ENCODE data around the gene SYP. TPM values are rescaled to one million over a fixed set of nuclear protein-coding genes. Genes with fewer than 3 reads are reported as not detected.

The SYP gene
- total and polyA plus RNA-seq, 2 experiments from 2014 or later: 0.45 to 1.3 TPM

GRCh38 chrX:49237060-49237459 is 37.1 kb upstream of the SYP start:
- no peaks in the 10 kb centered on the region for H3K27me3 ChIP-seq
- no peaks in the 10 kb centered on the region for H3K4me1 ChIP-seq (ENCODE audit: low read depth)
- DNase-seq (ENCODE audit: low read depth in 1 of 2, low spot score in 1 of 2): no peak
- TF ChIP-seq, protein P1, sequence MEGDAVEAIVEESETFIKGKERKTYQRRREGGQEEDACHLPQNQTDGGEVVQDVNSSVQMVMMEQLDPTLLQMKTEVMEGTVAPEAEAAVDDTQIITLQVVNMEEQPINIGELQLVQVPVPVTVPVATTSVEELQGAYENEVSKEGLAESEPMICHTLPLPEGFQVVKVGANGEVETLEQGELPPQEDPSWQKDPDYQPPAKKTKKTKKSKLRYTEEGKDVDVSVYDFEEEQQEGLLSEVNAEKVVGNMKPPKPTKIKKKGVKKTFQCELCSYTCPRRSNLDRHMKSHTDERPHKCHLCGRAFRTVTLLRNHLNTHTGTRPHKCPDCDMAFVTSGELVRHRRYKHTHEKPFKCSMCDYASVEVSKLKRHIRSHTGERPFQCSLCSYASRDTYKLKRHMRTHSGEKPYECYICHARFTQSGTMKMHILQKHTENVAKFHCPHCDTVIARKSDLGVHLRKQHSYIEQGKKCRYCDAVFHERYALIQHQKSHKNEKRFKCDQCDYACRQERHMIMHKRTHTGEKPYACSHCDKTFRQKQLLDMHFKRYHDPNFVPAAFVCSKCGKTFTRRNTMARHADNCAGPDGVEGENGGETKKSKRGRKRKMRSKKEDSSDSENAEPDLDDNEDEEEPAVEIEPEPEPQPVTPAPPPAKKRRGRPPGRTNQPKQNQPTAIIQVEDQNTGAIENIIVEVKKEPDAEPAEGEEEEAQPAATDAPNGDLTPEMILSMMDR (IDR thresholded peaks at IDR 0.05; ENCODE audit: low read depth, low read length): no peak
- H3K9me3 ChIP-seq (ENCODE audit: low read depth): no peaks in the 10 kb centered on the region
- H3K27ac ChIP-seq: no peak overlapping the region
- no peaks in the 10 kb centered on the region for H3K36me3 ChIP-seq
- no peak overlapping the region for H3K4me3 ChIP-seq

DNA sequence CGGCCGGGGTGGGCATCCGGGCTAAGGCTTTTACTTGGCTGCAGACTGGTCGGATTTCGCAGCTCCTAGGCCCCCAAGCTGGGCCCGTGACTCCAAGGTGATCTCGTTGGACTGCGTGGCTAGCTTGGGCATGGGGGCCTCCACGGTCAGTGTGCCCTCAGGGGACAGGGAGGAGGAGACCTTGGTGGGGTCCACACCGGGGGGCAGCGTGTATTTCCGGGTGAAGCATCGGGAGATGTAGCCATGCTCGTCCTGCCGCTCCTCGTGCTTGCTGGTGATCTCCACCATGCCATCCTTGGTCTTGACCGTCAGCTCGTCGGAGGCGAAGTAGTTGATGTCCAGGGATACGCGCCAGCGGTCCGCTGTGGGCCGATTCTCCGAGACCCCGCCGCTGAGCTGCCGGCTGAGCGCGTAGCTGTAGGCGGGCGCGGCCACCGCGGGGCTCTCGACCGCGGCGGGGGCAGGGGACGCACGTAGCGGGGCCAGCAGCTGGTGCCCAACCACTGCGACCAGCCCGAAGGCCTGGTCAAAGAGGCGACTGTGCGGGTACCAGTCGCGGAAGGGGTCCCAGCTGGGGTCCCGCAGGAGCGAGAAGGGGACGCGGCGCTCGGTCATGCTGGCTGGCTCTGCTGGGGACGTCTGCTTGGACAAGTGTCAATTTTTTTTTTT is 34.0 kb upstream of the SYP start:
- H3K36me3 ChIP-seq: no peaks in the 10 kb centered on the region
- H3K27me3 ChIP-seq: no peaks in the 10 kb centered on the region
- H3K9me3 ChIP-seq (ENCODE audit: low read depth): no peaks in the 10 kb centered on the region
- H3K4me1 ChIP-seq (ENCODE audit: low read depth): no peaks in the 10 kb centered on the region
- H3K4me3 ChIP-seq: no peak overlapping the region
- DNase-seq (ENCODE audit: low read depth in 1 of 2, low spot score in 1 of 2): no peak
- TF ChIP-seq, protein P1 (IDR thresholded peaks at IDR 0.05; ENCODE audit: low read depth, low read length): no peak
- H3K27ac ChIP-seq: no peak overlapping the region

GRCh38 chrX:49233176-49233575 is 33.2 kb upstream of the SYP start, which contains the start of gene CACNA1F:
CACNA1F (minus strand) TSS chrX:49233340; CDS start chrX:49233309, 31 bp downstream.
- no peak within 1 kb of the TSS for H3K27ac ChIP-seq
- H3K36me3 ChIP-seq: no peaks in the 10 kb centered on the region
- H3K4me3 ChIP-seq: no peak within 1 kb of the TSS
- H3K9me3 ChIP-seq (ENCODE audit: low read depth): no peaks in the 10 kb centered on the region
- H3K4me1 ChIP-seq (ENCODE audit: low read depth): no peaks in the 10 kb centered on the region
- TF ChIP-seq, protein P1 (IDR thresholded peaks at IDR 0.05; ENCODE audit: low read depth, low read length): no peak
- no peak for DNase-seq (ENCODE audit: low read depth in 1 of 2, low spot score in 1 of 2)
- H3K27me3 ChIP-seq: no peaks in the 10 kb centered on the region

DNA sequence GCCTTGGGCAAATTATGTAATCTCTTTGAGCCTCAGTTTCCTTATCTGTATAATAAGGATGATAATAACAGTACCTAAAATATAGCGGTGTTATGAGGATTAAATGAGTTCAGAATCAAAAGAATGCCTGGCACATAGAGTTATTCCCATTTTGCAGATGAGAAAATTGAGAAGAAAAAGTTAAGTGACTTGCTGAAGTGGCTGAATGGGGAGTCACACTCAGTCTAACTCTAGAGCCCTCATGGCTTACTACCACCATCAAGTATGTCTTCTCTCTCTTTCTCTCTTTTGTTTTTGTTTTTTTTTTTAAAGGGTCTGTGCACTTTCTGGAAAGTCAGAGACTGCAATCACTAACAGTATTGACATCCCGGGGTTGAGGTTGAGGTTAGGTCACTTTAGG is 32.5 kb upstream of the SYP start:
- Histone ChIP-seq H3K4me3 (no peak overlapping the region), H3K27me3 (no peaks in the 10 kb centered on the region), H3K4me1 (ENCODE audit: low read depth) (no peaks in the 10 kb centered on the region), H3K27ac (no peak overlapping the region), H3K36me3 (no peaks in the 10 kb centered on the region), H3K9me3 (ENCODE audit: low read depth) (no peaks in the 10 kb centered on the region)
- no peak for DNase-seq (ENCODE audit: low read depth in 1 of 2, low spot score in 1 of 2)
- TF ChIP-seq, protein P1 (IDR thresholded peaks at IDR 0.05; ENCODE audit: low read depth, low read length): no peak

DNA sequence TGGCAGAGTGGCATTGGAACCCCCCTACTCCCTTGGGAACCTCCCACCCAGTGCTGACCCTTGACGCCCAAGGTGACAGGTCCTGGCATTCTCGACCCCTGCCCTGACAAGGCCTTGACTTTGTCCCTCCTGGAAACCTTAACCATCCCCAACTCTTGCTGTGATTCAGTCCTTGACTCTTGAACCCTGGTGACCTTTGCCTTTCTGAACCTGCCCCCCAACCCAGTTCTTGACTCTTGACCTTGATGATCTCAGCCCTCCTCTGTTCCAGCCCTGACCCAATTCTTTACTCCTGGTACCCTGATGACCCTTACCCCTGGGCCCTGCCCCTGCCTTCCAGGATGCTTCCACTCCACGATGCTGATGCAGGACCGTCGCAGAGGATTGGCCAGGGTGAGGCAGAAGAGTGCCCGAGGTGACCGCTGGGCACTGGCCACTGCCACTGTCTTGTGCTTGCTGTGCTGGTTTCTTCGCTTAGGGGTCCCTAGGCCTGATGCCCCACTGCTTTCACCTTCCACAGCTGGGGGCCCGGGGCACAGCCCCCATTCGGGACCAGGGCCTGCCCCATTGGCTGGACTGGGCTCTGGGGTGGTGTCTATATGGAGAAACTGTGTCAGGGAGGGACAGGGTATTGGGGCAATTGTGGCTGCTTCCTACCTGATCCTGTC is 31.5 kb upstream of the SYP start:
- no peak for DNase-seq (ENCODE audit: low read depth in 1 of 2, low spot score in 1 of 2)
- no peak overlapping the region for H3K4me3 ChIP-seq
- TF ChIP-seq, protein P1 (IDR thresholded peaks at IDR 0.05; ENCODE audit: low read depth, low read length): no peak
- H3K4me1 ChIP-seq (ENCODE audit: low read depth): no peaks in the 10 kb centered on the region
- H3K9me3 ChIP-seq (ENCODE audit: low read depth): no peaks in the 10 kb centered on the region
- H3K27me3 ChIP-seq: no peaks in the 10 kb centered on the region
- no peak overlapping the region for H3K27ac ChIP-seq
- H3K36me3 ChIP-seq: no peaks in the 10 kb centered on the region
